GM21367 (cell line): ENCODE data around the gene ACAD9.
"Not testable (repeated sequence)": the region's sequence is repeated elsewhere in the genome, so short reads cannot be mapped to it uniquely, and the experiment has no call there.

ENCODE experiments used
- ATAC-seq: cut with Tn5 transposase; IDR thresholded peaks from one replicate; pipeline ENCODE4 v1.9.1; 2021; ENCODE audit not compliant: unreplicated experiment

The ACAD9 gene

DNA sequence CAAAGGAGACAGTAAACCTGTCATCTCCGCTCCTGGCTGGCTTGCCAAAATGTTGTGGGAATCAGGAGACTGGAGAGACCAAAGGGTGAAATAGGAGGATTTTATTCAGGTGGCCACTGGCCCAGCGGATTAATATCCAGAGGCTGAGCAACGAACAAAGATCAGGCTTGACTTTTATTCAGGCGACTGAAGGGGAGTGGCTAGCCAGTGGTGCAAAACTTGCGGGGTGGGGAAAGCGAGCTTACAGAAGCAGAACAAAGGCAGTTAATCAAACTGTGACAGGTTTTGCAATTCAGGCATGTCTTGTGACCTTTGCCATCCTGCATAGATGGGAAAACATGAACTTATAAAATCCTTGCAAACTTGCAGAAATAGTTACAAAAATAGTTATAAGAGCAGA is 19.8 kb upstream of the ACAD9 start:
- no peak for ATAC-seq

DNA sequence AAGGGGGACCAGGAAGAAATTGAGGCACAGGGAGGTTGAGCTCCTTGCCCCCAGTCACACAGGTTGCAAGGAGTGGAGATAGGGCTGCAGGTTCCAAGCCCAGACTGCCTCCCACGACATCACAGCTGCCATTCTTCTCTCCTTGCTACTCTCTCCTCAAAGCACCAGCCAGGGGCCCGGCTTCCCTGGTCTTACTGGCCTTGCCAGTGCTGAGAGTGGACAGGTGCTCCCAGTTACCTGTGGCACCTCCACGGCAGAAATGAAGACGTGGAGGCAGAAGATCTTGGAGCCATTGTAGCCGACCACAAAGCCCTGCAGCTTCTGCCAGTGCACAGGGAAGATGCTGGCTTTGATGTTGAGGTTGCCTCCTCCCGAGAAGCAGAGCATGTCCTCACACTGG is 17.9 kb upstream of the ACAD9 start:
- ATAC-seq, result no peak

DNA sequence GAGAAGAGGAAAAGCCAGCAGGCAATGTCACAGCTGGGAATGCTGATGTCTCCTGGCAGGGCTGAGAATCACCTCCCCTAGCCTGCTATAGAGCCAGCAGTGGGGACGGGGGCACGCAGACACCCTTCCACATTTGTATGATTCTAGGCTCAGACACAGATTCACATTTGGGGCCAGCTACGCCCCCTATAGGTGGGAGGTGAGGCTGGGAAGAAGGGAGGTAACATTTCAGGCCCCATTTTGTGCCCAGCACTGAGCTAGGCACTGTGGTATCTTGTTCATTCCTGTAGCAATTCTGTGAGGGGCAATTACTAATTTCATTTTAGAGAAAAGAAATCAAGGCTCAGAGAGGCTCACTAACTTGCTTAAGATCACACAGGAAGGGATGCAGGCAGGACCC is 15.9 kb upstream of the ACAD9 start:
- ATAC-seq, result no peak

DNA sequence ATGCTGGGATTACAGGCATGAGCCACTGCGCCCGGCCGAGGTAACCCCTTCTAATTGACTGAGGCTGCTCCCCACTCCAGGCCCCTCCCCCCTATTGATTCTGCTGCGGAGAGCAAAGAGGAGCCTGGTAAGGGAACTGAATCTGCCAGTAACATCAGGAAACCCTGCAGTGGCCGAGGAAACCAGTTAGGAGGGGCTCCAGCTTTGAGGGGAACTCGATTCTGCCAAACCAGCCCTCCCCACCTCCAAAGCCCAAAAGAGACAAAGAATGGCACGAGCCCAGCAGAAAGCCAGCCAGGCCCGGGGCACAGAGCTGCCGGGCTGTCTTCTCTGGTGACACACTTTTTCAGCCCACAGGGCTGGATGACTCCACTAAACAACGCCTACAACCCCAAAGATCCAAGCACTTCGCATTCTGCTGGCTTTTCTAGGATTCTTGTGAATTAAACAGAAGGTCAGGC is 15.0 kb upstream of the ACAD9 start:
- no peak for ATAC-seq

DNA sequence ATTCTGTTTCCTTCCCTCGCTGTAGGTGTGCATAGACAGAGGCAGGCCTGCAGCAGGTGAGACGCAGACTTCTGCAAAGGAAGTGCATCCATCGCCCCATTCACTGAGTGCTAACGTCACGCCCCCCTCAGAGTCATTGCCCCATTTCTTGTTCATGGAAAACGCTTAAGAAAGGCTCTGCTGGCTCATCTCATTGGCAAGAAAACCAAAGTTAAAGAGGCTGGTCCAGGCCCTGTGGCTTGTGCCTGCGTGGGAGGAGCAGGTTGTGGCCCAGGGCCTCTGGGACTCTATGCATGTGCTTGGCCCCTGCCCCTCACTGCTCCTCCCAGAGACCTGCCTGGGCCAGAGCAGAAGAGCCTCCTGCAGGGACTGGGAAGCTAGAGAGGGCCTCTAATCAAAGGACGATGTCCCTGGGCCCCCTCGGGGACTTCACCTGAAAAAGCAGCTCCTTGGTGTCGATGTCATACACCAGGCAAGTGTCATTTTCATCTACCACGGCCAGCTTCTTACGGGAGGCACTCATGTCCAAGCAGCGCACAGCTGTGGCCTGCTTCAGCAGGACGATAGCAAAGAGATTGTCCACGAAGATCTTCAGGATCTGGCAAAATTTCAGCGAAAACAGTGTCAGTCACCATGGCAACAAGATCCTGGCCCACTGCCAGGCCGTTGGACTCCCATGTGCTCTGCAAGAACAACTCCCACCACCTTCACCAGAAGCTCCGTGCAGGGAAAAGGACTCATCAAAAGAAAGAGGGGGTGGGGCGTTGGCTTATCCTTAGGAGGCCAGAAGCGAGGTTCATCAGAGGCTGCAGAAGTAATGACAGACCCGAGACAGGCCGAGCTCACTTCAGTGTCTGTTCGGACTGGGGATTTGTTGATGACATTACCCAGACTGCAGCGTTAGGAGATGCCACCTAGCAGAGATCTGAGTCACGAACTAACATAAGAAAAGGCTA is 14.3 kb upstream of the ACAD9 start:
- ATAC-seq, result not testable (repeated sequence)

DNA sequence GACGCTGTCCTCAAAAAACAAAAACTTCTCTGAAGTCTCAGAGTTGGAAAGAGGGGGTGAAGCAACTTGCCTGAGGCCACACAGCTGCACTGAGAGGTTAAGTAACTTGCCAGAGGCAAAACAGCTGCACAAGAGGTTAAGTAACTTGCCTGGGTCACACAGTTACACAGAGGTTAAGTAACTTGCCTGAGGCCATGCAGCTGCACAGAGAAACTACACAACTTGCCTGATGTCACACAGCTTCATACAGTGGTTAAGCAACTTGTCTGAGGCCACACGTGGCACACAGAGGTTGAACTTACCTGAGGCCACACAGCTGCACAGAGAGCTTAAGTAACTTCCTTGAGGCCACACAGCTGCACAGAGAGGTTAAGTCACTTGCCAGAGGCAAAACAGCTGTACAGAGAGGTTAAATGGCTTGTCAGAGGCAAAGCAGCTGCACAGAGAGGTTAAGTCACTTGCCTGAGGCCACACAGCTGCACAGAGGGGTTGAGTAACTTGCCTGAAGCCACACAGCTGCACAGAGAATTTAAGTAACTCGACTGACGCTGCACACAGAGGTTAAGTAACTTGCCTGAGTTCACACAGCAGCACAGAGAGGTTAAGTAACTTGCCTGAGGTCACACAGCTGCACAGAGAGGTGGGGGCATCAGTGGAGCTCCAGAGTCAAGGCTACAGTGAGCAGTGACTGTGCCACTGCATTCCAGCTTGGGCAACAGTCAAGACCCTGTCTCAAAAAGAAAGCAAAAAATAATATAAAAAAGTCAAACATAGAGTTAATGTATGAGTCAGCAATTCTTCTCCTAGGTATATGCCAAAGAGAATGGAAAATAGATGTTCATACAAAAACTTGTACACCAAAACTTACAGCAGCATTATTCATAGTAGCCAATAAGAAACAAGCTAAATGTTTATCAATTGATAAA is 12.0 kb upstream of the ACAD9 start:
- ATAC-seq, result no peak

DNA sequence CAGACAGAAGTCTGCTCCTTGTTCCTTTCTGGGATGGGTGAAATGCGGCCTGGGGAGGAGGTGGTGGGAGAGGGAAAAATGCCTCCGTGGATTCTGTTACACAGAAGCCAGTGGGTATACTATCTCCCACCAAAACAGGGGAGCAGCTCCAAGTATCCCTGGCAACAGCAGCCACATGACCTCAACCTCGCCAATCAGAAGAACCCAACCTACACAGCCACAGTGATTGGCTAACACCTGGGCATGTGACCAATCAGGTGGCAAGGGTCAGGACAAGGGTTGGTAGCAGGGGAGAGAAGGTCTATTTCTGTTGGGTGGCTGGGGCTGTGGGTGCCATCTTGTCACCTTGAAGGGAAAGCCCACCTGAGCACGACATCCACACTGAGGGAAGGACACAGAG is 9.1 kb upstream of the ACAD9 start:
- no peak for ATAC-seq

DNA sequence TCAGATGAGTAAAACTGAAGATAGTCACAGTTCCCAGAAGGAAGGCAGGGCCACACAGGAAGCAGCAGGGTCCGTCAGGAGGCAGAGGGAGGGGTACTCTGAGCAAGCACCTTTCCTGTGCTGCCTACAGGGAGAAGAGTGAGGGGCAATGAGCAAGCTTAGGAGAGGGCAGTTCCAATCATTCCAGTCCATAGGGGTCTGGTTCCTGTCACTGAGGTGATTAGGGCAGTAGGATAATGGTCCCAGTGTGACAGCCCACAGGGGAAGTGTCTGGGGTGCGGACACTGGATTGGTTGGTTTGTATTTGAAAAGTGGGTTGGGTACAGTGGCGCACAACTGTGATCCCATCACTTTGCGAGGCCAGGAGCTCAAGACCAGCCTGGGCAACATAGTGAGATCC is 7.1 kb upstream of the ACAD9 start:
- ATAC-seq, result no peak

DNA sequence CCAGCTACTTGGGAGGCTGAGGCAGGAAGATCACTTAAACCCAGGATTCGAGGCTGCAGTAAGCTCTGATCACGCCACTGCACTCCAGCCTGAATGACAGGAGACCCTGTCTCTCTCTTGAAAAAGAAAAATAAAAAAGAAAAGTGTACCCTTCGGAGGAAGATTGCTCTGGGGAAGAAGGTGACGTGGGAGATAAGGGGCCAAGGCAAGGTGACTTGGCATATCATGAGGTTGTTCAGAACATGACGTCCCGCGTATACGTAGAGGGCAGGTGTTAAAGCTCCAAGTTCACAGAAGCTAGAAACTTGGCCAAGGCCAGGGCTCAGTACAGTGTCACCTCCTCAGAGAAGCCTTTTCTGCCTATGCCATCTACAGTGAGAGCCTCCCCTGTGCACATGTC is 6.7 kb upstream of the ACAD9 start:
- no peak for ATAC-seq

DNA sequence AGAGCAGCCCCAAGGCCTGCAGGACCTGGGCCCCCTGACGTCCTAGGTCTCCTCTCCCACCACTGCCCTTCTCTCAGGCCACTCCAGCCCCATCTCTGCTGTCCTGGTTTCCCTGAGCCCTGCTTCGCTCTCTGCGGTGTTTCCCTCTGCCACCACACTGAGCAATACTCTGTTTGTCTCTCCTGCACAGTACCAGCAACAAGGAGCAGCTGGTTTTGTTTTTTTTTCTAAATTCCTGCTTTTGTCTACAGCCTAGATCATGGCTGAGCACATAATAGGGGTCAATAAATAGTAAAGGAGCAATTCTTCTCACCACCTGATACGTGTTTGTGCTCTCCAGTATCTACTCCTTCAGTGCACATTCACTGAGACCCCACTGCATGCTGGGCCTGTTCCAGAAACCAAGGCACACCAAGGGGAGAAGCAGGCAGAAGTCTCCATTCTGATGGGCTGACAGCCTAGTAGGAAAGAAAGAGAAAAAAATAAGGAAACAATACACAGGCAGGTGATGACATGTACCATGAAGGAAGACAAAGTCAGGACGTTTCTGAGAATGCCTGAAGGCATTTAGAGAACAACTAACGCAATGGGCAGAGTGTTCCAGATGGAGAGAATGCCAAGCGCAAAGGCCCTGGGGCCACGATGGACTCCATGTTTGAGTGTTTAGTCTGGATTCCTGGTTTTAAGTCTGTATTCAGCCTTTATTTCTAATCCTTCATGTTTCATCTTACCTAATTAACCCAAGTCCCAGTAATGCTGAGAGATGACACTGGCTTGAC is 6.0 kb upstream of the ACAD9 start:
- no peak for ATAC-seq

DNA sequence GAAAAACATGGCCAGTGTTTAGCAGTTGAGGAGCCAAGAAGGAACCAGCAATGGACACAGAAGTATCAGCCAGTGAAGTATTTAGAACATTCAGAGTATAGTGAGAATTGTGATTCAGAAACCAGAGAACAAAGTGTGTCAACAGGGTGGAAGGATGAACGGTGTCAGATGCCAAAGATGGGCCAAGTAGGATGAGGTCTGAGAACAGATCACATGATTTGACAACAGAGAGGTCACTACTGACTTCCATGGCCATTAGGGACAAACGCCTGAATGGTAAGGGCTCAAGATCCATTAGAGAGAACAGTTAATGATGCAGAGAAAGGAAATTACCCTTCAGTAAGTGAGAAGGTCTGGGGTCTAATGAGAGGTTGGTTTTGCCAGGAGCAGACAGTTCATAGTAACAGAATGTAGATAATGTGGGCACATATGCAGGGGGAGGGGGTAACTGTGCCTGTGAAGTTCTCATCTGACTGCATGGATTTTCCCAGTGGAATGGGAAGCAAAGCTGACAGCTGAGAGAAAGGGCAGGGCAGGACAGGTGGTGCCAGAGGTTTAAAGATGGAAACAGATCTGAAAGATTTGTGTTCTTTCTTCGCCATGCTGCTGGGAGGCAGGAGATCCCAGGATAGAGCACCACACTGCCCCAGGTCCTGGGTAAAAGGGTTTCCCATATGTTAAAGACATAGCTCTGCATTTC is 4.8 kb upstream of the ACAD9 start:
- no peak for ATAC-seq

DNA sequence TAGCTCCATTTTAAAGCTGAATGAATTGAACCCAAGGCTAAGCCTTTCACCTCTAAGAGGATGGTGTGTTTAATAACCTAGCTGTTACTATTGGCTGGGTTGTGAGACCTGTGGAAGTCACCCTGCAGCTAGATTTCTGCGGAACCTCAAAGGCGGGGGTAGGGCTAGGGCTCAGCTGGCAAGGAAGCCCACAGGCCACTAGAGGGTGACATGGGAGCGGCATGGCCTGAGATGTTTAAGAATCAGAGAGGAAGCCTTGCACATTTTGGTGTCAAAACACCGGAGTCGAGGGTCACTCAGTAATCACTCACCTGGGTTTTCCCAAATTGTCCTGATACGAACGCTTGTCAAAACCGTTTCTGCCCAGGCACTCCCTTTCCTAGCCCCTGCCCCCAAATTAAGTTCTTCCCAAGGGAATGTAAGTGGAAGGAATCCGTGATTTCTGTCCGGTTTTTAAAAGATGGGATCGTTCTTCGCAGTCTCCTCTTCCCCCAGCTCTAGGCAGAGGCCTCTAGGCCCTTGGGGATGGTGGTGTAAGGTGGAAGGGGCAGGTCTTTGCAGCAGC is 3.8 kb upstream of the ACAD9 start:
- ATAC-seq, result no peak

DNA sequence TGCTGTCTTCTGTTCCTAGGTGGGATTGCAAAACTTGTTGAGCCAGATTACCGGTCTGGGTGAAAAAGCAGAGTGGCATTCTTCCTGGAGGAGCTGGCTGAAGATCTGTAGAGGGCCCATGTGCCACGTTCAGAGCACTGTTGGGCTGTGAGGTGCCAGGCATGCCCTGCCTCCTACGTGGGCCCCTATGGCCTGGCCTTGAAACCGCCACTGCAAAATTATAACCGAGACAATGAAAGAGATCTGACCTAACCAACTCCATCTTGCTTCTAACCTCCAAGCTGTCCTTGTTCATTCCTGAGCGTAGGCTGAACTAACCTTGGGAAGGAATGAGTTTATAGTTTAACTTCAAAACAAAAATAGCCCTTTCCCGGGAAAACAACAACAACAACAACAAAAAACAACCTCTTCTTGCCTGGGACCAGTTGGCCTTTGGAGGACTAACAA is 1.4 kb upstream of the ACAD9 start:
- ATAC-seq, result no peak

DNA sequence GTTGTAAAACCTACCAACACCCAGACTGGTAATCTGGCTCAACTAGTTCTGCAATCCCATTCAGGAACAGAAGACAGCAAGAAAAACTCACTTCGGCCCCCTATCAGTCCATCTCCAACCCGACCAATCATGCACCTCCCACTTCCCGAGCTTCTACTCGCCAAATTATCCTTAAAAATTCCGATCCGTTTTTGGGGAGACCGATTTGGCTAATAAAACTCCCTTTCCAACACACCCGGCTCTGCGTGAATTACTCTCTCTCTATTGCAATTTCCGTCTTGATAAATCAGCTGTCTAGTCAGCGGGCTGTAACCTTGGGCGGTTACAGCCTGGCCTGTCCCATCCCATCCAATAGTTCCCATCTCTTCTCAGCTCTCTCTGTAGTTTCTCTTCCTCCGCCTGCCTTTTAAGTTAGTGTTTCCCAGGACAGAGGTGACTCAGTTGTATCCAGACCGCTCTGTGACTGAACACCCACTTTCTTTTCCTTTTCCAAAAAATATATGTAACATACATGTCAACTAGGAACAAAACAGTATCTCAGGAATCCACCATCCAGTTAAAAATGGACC is 780 bp upstream of the ACAD9 start:
- peak; percentile 7 for ATAC-seq

DNA sequence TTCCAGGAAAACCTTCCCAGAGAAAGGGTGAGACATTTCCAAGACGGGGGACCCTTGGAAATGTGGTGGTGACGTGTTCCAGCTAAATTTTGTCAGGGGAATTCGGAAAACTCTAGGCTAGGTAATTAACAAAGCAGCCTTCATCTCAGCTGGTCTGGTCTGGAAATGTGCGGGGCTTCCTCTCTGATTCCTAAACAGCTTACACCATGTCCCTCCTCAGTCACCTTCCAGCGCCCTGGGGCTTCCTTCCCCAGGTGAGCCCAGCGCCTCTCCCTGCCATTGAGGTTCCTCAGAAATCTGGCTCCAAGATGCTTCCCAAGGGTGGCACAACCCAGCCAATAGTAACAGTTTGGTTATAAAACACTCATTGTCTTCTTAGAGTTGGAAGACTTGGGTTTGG is 571 bp downstream of the ACAD9 start:
- ATAC-seq, result no peak

DNA sequence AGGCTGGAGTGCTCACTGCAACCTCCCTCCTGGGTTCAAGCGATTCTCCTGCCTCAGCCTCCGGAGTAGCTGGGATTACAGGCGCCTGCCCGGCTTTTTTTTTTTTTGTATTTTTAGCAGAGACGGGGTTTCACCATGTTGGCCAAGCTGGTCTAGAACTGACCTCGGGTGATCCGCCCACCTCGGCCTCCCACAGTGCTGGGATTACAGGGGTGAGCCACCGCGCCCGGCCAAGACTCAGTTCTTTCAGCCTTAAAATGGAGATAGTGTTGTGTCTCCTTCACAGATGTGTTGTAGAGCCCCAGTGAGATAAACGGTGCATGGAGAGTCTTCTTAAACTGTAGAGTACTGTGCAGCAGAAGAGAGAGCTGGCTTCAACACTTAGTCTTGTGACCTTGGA is 1.0 kb downstream of the ACAD9 start:
- not testable (repeated sequence) for ATAC-seq

DNA sequence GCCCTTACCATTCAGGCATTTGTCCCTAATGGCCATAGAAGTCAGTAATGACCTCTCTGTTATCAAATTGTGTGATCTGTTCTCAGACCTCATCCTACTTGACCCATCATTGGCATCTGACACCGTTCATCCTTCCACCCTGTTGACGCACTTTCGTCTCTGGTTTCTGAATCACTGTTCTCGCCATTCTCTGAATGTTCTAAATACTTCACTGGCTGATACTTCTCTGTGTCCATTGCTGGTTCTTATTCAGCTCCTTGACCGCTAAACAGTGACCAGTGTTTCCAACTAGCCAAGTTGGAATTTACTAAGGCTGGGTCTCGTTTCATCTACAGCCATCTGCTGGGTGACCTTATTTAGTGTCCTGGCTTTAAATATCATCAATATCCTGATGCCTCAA is 2.2 kb downstream of the ACAD9 start:
- ATAC-seq, result no peak

DNA sequence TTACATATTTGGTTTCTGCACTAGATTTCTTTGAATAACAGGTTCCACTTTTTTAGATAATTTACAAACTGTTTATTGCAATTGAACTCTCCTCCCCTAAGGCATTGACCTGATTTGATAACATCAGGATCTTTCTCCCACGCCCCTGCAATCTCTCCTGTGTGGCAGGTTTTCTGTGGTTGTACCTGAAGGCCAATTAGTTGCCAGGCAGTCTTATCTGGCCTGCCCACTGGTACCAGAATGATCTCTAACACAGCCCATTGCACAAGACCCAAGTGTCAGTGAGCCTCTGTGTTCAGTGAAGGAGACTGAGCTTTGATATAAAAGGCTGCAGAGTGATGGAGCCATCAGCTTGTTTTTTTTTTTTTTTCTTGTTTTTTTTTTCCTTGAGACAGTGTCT is 3.3 kb downstream of the ACAD9 start:
- ATAC-seq, result no peak

DNA sequence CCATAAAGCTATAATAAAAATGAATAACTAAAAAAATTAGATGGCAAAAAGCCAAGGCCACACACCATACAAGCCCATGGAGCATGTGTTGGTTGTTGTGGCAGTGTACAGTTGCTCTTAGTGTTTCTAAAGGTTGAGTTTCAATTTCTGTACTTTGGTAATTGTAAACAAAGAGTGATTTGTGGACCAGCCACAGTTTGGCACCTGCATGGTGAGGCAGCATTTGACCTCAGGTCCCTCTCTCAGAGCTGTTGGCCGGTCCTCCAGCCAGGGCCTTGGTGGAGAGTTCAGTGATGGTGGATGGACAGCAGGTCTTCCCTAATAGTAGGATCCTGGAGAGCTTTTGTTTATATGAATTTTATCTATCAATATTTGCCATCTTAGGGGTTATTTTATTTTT is 5.6 kb downstream of the ACAD9 start:
- no peak for ATAC-seq
